ENCODE results near the gene AKAP6. TPM values are rescaled to one million over a fixed set of nuclear protein-coding genes. Genes with fewer than 3 reads are reported as not detected.

AKAP6 gene
- total and polyA plus RNA-seq, 7 donors = 0.60 to 56.2 (median 29.5) TPM; not detected in 1

DNA sequence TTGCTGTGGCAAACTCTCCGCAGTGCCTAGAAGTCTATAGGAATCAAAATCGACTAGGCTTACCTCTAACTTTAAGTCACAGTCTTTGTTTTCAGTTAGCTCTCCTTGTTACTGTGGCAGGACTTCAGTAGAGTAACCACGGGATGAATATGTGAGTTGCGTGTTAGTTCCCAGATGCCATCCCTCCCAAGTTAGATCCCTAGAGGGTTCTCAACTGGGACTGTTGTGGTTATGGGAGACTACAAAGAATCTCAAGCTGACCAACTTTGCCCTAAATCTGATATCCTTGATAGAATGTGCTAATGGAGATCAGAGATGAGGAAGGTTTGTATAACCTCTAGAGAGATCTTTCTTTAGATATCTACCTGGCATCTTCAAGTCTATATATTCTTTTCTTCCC lies 208.1 kb downstream of the AKAP6 start:
- TF ChIP-seq POLR2AphosphoS5 (IDR thresholded peaks at IDR 0.05) (no peak), EP300 (IDR thresholded peaks at IDR 0.05) (no peak), POLR2A (IDR thresholded peaks at IDR 0.05) (no peak)
- TF ChIP-seq, protein P1, sequence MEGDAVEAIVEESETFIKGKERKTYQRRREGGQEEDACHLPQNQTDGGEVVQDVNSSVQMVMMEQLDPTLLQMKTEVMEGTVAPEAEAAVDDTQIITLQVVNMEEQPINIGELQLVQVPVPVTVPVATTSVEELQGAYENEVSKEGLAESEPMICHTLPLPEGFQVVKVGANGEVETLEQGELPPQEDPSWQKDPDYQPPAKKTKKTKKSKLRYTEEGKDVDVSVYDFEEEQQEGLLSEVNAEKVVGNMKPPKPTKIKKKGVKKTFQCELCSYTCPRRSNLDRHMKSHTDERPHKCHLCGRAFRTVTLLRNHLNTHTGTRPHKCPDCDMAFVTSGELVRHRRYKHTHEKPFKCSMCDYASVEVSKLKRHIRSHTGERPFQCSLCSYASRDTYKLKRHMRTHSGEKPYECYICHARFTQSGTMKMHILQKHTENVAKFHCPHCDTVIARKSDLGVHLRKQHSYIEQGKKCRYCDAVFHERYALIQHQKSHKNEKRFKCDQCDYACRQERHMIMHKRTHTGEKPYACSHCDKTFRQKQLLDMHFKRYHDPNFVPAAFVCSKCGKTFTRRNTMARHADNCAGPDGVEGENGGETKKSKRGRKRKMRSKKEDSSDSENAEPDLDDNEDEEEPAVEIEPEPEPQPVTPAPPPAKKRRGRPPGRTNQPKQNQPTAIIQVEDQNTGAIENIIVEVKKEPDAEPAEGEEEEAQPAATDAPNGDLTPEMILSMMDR (IDR thresholded peaks at IDR 0.05) = no peak
- Histone ChIP-seq H3K4me3 (no peak overlapping the region), H3K36me3 (peaks cover 0 to 5% (median 0%) of the 10 kb centered on the region in 4 donors), H3K27me3 (no peaks in the 10 kb centered on the region), H3K9me3 (no peaks in the 10 kb centered on the region), H3K4me1 (peaks cover 0 to 8% (median 0%) of the 10 kb centered on the region in 4 donors), H3K27ac (no peak overlapping the region)
- intact Hi-C loops (cut with DNase I) = no loop called here
- 85 to 93% methylated on average over 4 of the region's 4 CpGs for WGBS, 2 donors
- DNase-seq = no peak

DNA sequence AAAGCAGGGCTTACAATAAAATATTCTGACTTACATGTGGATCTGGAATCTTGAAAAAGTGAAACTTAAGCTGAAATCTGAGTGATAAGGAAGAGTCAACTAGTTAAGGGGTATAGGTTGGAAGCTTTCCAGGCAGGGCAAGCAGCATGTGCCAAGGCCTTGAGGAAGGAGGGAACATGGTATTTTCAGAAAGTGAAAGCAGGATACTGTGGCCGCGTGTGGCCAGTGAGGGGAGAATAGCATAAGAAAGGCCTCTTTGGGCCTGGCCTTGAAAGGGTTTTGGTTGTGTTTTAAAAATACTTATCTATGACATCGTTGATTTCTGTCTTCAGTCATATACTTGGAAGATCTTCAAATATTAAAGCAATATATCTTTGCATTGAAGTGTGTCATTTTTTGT lies 213.4 kb downstream of the AKAP6 start:
- peaks cover 0 to 35% (median 0%) of the 10 kb centered on the region in 4 donors for H3K4me1 ChIP-seq
- TF ChIP-seq POLR2A (IDR thresholded peaks at IDR 0.05) = no peak
- TF ChIP-seq, protein P1 (IDR thresholded peaks at IDR 0.05) = no peak
- no peak for TF ChIP-seq POLR2AphosphoS5 (IDR thresholded peaks at IDR 0.05)
- no peak for TF ChIP-seq EP300 (IDR thresholded peaks at IDR 0.05)
- peak overlapping the region in 2 of 4 donors; percentile 13 to 43 for H3K27ac ChIP-seq
- no peaks in the 10 kb centered on the region for H3K9me3 ChIP-seq
- intact Hi-C loops (cut with DNase I) = no loop called here
- WGBS, 2 donors = 37 to 55% methylated on average over 3 of the region's 3 CpGs
- peaks cover 0 to 13% (median 0%) of the 10 kb centered on the region in 4 donors for H3K36me3 ChIP-seq
- peak overlapping the region in 1 of 4 donors; percentile 13 for H3K4me3 ChIP-seq
- H3K27me3 ChIP-seq = no peaks in the 10 kb centered on the region
- no peak for DNase-seq

DNA sequence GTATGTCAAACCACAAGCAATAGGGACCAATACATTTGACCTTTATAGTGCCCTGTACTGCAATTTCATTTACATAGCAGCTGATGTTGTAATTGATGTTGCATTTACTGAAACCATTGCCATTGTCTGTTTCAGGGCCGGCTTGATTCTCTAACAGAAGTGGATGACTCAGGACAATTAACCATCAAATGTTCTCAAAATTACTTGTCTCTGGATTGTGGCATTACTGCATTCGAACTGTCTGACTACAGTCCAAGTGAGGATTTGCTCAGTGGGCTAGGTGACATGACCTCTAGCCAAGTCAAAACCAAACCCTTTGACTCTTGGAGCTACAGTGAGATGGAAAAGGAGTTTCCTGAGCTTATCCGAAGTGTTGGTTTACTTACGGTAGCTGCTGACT lies 216.0 kb downstream of the AKAP6 start:
- no peak for DNase-seq
- intact Hi-C loops (cut with DNase I) = no loop called here
- no peak overlapping the region for H3K4me3 ChIP-seq
- TF ChIP-seq, protein P1 (IDR thresholded peaks at IDR 0.05) = no peak
- TF ChIP-seq POLR2AphosphoS5 (IDR thresholded peaks at IDR 0.05) (no peak), POLR2A (IDR thresholded peaks at IDR 0.05) (no peak), EP300 (IDR thresholded peaks at IDR 0.05) (no peak)
- peaks cover 0 to 35% (median 0%) of the 10 kb centered on the region in 4 donors for H3K4me1 ChIP-seq
- H3K27me3 ChIP-seq = no peaks in the 10 kb centered on the region
- H3K36me3 ChIP-seq = peaks cover 0 to 13% (median 0%) of the 10 kb centered on the region in 4 donors
- H3K9me3 ChIP-seq = no peaks in the 10 kb centered on the region
- 73 to 82% methylated on average over 4 of the region's 4 CpGs for WGBS, 2 donors
- no peak overlapping the region for H3K27ac ChIP-seq

DNA sequence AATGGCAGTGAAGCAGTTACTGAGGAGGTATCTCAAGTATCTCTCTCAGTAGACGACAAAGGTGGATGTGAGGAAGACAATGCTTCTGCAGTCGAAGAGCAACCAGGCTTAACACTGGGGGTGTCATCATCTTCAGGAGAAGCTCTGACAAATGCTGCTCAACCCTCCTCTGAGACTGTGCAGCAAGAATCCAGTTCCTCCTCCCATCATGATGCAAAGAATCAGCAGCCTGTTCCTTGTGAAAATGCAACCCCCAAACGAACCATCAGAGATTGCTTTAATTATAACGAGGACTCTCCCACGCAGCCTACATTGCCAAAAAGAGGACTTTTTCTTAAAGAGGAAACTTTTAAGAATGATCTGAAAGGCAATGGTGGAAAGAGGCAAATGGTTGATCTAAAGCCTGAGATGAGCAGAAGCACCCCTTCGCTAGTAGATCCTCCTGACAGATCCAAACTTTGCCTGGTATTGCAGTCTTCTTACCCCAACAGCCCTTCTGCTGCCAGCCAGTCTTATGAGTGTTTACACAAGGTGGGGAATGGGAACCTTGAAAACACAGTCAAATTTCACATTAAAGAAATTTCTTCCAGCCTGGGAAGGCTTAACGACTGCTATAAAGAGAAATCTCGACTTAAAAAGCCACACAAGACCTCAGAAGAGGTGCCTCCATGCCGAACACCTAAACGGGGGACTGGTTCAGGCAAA lies 216.6 kb downstream of the AKAP6 start:
- Histone ChIP-seq H3K27ac (peak overlapping the region in 1 of 4 donors; percentile 20), H3K27me3 (no peaks in the 10 kb centered on the region), H3K4me3 (no peak overlapping the region), H3K4me1 (peaks cover 0 to 35% (median 0%) of the 10 kb centered on the region in 4 donors), H3K9me3 (no peaks in the 10 kb centered on the region), H3K36me3 (peaks cover 0 to 13% (median 0%) of the 10 kb centered on the region in 4 donors)
- DNase-seq = no peak
- no peak for TF ChIP-seq EP300 (IDR thresholded peaks at IDR 0.05)
- TF ChIP-seq, protein P1 (IDR thresholded peaks at IDR 0.05) = no peak
- no peak for TF ChIP-seq POLR2AphosphoS5 (IDR thresholded peaks at IDR 0.05)
- no peak for TF ChIP-seq POLR2A (IDR thresholded peaks at IDR 0.05)
- whole genome bisulfite sequencing, 2 donors = 41 to 58% methylated on average over 10 of the region's 10 CpGs
- intact Hi-C loops (cut with DNase I) = no loop called here
